Cardiac fibroblast (primary cell): ENCODE data around the gene CLSTN2.

Source experiments
- DNase-seq, 2 donors: peaks; one replicate each; pipeline versions ENCODE4 v3.0.0 to v3.0.0-alpha.2; 2010; ENCODE audit warnings: low read depth in 2 of 2
- H3K4me3 ChIP-seq, 2 donors: replicated peaks in 1 of 2; 1 replicate in 1 of 2; 2 replicates in 1 of 2; pipeline ENCODE4 v1.5.1; 2011; ENCODE audit warnings: low read depth in 2 of 2, low read length in 2 of 2, mild to moderate bottlenecking in 2 of 2, moderate library complexity in 1 of 2
- CTCF ChIP-seq: IDR thresholded peaks from one replicate; pipeline ENCODE4 v1.5.1; 2011; ENCODE audit warnings: low read depth, mild to moderate bottlenecking, low read length, inconsistent platforms

Gene CLSTN2

GRCh38 chr3:140236836-140237501, 302.0 kb downstream of the CLSTN2 start:
- peak; percentile 16 to 70 for DNase-seq
- TF ChIP-seq CTCF = no peak
- no peak overlapping the region for H3K4me3 ChIP-seq

GRCh38 chr3:140238646-140239314, 303.8 kb downstream of the CLSTN2 start:
- H3K4me3 ChIP-seq = no peak overlapping the region
- DNase-seq = no peak
- no peak for TF ChIP-seq CTCF

- TF ChIP-seq CTCF = no peak
- DNase-seq = peak in 1 of 2 donors; percentile 9
Measured at GRCh38 chr3:140242818-140243276, 307.9 kb downstream of the CLSTN2 start.

GRCh38 chr3:140243575-140243974, 308.6 kb downstream of the CLSTN2 start:
- no peak overlapping the region for H3K4me3 ChIP-seq
- TF ChIP-seq CTCF = no peak
- DNase-seq = no peak

More at GRCh38 chr3:140242818-140243276, 307.9 kb downstream of the CLSTN2 start:
- H3K4me3 ChIP-seq = no peak overlapping the region

GRCh38 chr3:140244893-140245292, 309.9 kb downstream of the CLSTN2 start:
- no peak overlapping the region for H3K4me3 ChIP-seq
- peak in 1 of 2 donors; percentile 5 for DNase-seq
- no peak for TF ChIP-seq CTCF

GRCh38 chr3:140246578-140246977, 311.6 kb downstream of the CLSTN2 start:
- no peak for DNase-seq
- TF ChIP-seq CTCF = no peak
- H3K4me3 ChIP-seq = no peak overlapping the region
